H9 (cell line): ENCODE results near the gene IL1RAPL1. TPM values are rescaled to one million over a fixed set of nuclear protein-coding genes. Genes with fewer than 3 reads are reported as not detected.

ENCODE experiments used
- DNase-seq: peaks from one replicate; pipeline ENCODE4 v3.0.0-alpha.2; 2017
- H2AFZ ChIP-seq: one replicate; pipeline ENCODE4 v1.6.1; 2013; ENCODE audit warnings: mild to moderate bottlenecking, low read length, control low read depth, moderate library complexity
- H2AK5ac ChIP-seq: 2 replicates; pipeline ENCODE4 v1.6.1; 2013; ENCODE audit warnings: low read length, control low read depth, mixed read lengths; ENCODE audit not compliant: insufficient read length
- H2BK120ac ChIP-seq: one replicate; pipeline ENCODE4 v1.6.1; 2013; ENCODE audit warnings: low read depth, mild to moderate bottlenecking, low read length, control low read depth, inconsistent platforms; ENCODE audit not compliant: poor library complexity, severe bottlenecking
- H2BK12ac ChIP-seq: 2 replicates; pipeline ENCODE4 v1.6.1; 2013; ENCODE audit warnings: low read length, control low read depth, mixed read lengths, low read depth; ENCODE audit not compliant: insufficient read length
- H2BK15ac ChIP-seq: 2 replicates; pipeline ENCODE4 v1.6.1; 2013; ENCODE audit warnings: low read depth, low read length, control low read depth
- H2BK20ac ChIP-seq: one replicate; pipeline ENCODE4 v1.6.1; 2013; ENCODE audit warnings: low read depth, mild to moderate bottlenecking, low read length, control low read depth, inconsistent platforms; ENCODE audit not compliant: poor library complexity, severe bottlenecking
- H2BK5ac ChIP-seq: 2 replicates; pipeline ENCODE4 v1.6.1; 2013; ENCODE audit warnings: low read length, control low read depth, mixed read lengths; ENCODE audit not compliant: insufficient read length
- H3K14ac ChIP-seq: 2 replicates; pipeline ENCODE4 v1.6.1; 2013; ENCODE audit warnings: low read length, control low read depth; ENCODE audit not compliant: insufficient read depth
- H3K18ac ChIP-seq: 2 replicates; pipeline ENCODE4 v1.6.1; 2013; ENCODE audit warnings: low read depth, mild to moderate bottlenecking, mixed read lengths, low read length, control low read depth; ENCODE audit not compliant: insufficient read length
- H3K23ac ChIP-seq: 2 replicates; pipeline ENCODE4 v1.6.1; 2013; ENCODE audit warnings: low read length, control low read depth, mixed read lengths, low read depth; ENCODE audit not compliant: insufficient read length
- H3K23me2 ChIP-seq: 2 replicates; pipeline ENCODE4 v1.6.1; 2013; ENCODE audit warnings: low read depth, mild to moderate bottlenecking, mixed read lengths, low read length, control low read depth; ENCODE audit not compliant: insufficient read length, poor library complexity, severe bottlenecking
- H3K27ac ChIP-seq: 2 replicates; pipeline ENCODE4 v1.5.1; 2013; ENCODE audit warnings: low read length, control low read depth, mixed read lengths, low read depth; ENCODE audit not compliant: insufficient read length
- H3K27me3 ChIP-seq: 2 replicates; pipeline ENCODE4 v1.6.1; 2013; ENCODE audit warnings: low read length, control low read depth, inconsistent platforms; ENCODE audit not compliant: insufficient read depth
- H3K4ac ChIP-seq: 2 replicates; pipeline ENCODE4 v1.6.1; 2013; ENCODE audit warnings: low read depth, mild to moderate bottlenecking, control low read depth, inconsistent platforms, low read length, moderate library complexity
- H3K4me1 ChIP-seq: 2 replicates; pipeline ENCODE4 v1.6.1; 2013; ENCODE audit warnings: low read length, control low read depth, inconsistent platforms; ENCODE audit not compliant: insufficient read depth
- H3K4me2 ChIP-seq: 2 replicates; pipeline ENCODE4 v1.6.1; 2013; ENCODE audit warnings: low read length, control low read depth, mixed read lengths; ENCODE audit not compliant: insufficient read length, insufficient read depth
- H3K56ac ChIP-seq: 2 replicates; pipeline ENCODE4 v1.6.1; 2013; ENCODE audit warnings: low read depth, mild to moderate bottlenecking, mixed read lengths, low read length, control low read depth; ENCODE audit not compliant: insufficient read length
- H3K79me1 ChIP-seq: 2 replicates; pipeline ENCODE4 v1.6.1; 2013; ENCODE audit warnings: low read depth, mild to moderate bottlenecking, moderate library complexity, low read length, control low read depth, inconsistent platforms; ENCODE audit not compliant: insufficient read depth, poor library complexity, severe bottlenecking
- H3K79me2 ChIP-seq: 2 replicates; pipeline ENCODE4 v1.6.1; 2013; ENCODE audit warnings: low read length, control low read depth, inconsistent platforms; ENCODE audit not compliant: insufficient read depth
- H3K9ac ChIP-seq: 2 replicates; pipeline ENCODE4 v1.6.1; 2013; ENCODE audit warnings: low read length, control low read depth, mixed read lengths; ENCODE audit not compliant: insufficient read length; ENCODE audit errors: extremely low read depth
- H3K9me3 ChIP-seq: one replicate; pipeline ENCODE4 v1.6.1; 2013; ENCODE audit warnings: low read depth, low read length, inconsistent platforms; ENCODE audit not compliant: control insufficient read depth
- H3T11ph ChIP-seq: one replicate; pipeline ENCODE4 v1.6.1; 2013; ENCODE audit warnings: mild to moderate bottlenecking, low read length, control low read depth, inconsistent platforms
- H4K20me1 ChIP-seq: one replicate; pipeline ENCODE4 v1.6.1; 2013; ENCODE audit not compliant: control insufficient read depth, insufficient read length, insufficient read depth
- H4K5ac ChIP-seq: 2 replicates; pipeline ENCODE4 v1.6.1; 2013; ENCODE audit warnings: low read depth, mild to moderate bottlenecking, mixed read lengths, low read length, control low read depth; ENCODE audit not compliant: insufficient read length
- H4K8ac ChIP-seq: replicated peaks from 2 replicates; pipeline ENCODE4 v1.6.1; 2013; ENCODE audit warnings: low read length, control low read depth, mixed read lengths, low read depth; ENCODE audit not compliant: insufficient read length
- H4K91ac ChIP-seq: 2 replicates; pipeline ENCODE4 v1.6.1; 2013; ENCODE audit warnings: low read depth, mild to moderate bottlenecking, moderate library complexity, mixed read lengths, low read length, control low read depth; ENCODE audit not compliant: insufficient read length
- H3K27ac Mint-ChIP-seq, 3 experiments: 2 replicates in 2 of 3; 3 replicates in 1 of 3; pipeline ENCODE4 v1.8.0; 2020 to 2021; ENCODE audit warnings: mixed read lengths in 3 of 3, mild to moderate bottlenecking in 1 of 3, moderate library complexity in 1 of 3
- H3K27me3 Mint-ChIP-seq: 2 replicates; pipeline ENCODE4 v1.8.0; 2021; ENCODE audit warnings: low read depth, mild to moderate bottlenecking, moderate library complexity, mixed read lengths
- H3K36me3 Mint-ChIP-seq, 3 experiments: 2 replicates in 2 of 3; 3 replicates in 1 of 3; pipeline ENCODE4 v1.8.0; 2020 to 2021; ENCODE audit warnings: low read depth in 3 of 3, mixed read lengths in 3 of 3; ENCODE audit not compliant: insufficient read depth in 1 of 3
- H3K4me1 Mint-ChIP-seq, 2 experiments: 2 replicates each; pipeline ENCODE4 v1.8.0; 2020; ENCODE audit warnings: mixed read lengths in 2 of 2
- H3K4me3 Mint-ChIP-seq, 2 experiments: 2 replicates in 1 of 2; 3 replicates in 1 of 2; pipeline ENCODE4 v1.8.0; 2020 to 2021; ENCODE audit warnings: mild to moderate bottlenecking in 2 of 2, mixed read lengths in 2 of 2, moderate library complexity in 1 of 2
- H3K9me3 Mint-ChIP-seq, 2 experiments: 2 replicates in 1 of 2; 3 replicates in 1 of 2; pipeline ENCODE4 v1.8.0; 2020; ENCODE audit warnings: mild to moderate bottlenecking in 2 of 2, mixed read lengths in 2 of 2, moderate library complexity in 1 of 2
- WGBS: extraction: QIAGEN DNeasy Blood & Tissue Kit; methylation state at CpG from one replicate; pipeline ENCODE4 v1.1.7; 2013; ENCODE audit warnings: missing lambda C conversion rate, low lambda C conversion rate, mixed read lengths; ENCODE audit not compliant: insufficient read length; ENCODE audit errors: extremely low coverage; 5-methylcytosine and 5-hydroxymethylcytosine counted together
- total RNA-seq: library from RNA; stranded (reverse); gene quantifications from 2 replicates; pipeline ENCODE4 v1.2.1, GENCODE V29; 2021
- TF ChIP-seq, protein P1 (sequence below): fragments of 200-600 bp; sonication (generic); conservative IDR thresholded peaks from 3 replicates; pipeline ENCODE4 v1.8.0; 2021; ENCODE audit warnings: antibody characterized with exemption, mild to moderate bottlenecking

Gene IL1RAPL1
- total RNA-seq, 1 experiment from 2014 or later = 0.31 TPM

DNA sequence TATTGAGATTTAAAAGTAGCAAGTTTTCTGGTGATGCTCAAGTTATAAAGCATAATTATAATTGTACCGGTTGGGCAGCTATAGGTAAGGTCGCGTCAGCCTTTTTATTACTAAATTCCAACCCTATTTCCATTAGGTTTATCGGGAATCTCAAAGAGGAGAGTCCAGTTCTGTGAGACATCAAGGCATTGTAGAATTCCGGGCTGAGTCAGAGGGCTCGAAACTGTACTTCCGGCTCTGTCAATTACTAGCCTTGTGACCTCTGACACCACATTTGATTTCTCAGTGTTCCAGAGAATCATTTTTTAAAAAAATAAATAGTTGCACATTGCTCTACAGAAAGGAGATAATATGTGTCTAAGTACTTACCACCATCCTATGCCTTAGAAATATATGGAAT is 4.3 kb downstream of the IL1RAPL1 start:
- Histone ChIP-seq H2BK120ac (no peak overlapping the region), H4K91ac (no peak overlapping the region), H3K23me2 (peaks cover 7% of the 10 kb centered on the region), H3K79me2 (no peaks in the 10 kb centered on the region), H3K4me1 (no peaks in the 10 kb centered on the region), H3K56ac (no peak overlapping the region), H3K27ac (no peak overlapping the region), H3K4ac (no peak overlapping the region), H4K8ac (no peak overlapping the region), H4K20me1 (no peaks in the 10 kb centered on the region), H2BK12ac (no peak overlapping the region), H4K5ac (no peak overlapping the region), H2AK5ac (no peak overlapping the region), H3K9ac (no peak overlapping the region), H3T11ph (no peak overlapping the region), H3K14ac (no peak overlapping the region), H2BK20ac (no peak overlapping the region), H2BK5ac (no peak overlapping the region), H3K23ac (no peak overlapping the region), H2BK15ac (no peak overlapping the region), H2AFZ (no peak overlapping the region), H3K4me2 (no peak overlapping the region), H3K79me1 (no peaks in the 10 kb centered on the region), H3K27me3 (no peaks in the 10 kb centered on the region), H3K9me3 (no peaks in the 10 kb centered on the region), H3K18ac (no peak overlapping the region)
- TF ChIP-seq, protein P1, sequence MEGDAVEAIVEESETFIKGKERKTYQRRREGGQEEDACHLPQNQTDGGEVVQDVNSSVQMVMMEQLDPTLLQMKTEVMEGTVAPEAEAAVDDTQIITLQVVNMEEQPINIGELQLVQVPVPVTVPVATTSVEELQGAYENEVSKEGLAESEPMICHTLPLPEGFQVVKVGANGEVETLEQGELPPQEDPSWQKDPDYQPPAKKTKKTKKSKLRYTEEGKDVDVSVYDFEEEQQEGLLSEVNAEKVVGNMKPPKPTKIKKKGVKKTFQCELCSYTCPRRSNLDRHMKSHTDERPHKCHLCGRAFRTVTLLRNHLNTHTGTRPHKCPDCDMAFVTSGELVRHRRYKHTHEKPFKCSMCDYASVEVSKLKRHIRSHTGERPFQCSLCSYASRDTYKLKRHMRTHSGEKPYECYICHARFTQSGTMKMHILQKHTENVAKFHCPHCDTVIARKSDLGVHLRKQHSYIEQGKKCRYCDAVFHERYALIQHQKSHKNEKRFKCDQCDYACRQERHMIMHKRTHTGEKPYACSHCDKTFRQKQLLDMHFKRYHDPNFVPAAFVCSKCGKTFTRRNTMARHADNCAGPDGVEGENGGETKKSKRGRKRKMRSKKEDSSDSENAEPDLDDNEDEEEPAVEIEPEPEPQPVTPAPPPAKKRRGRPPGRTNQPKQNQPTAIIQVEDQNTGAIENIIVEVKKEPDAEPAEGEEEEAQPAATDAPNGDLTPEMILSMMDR = no peak
- Mint-ChIP-seq H3K9me3 (peaks cover 0 to 35% of the 10 kb centered on the region in 2 experiments; a peak in 3 of 5 replicates), H3K4me3 (no peak overlapping the region), H3K27me3 (peaks cover 1% of the 10 kb centered on the region; the same call in 1 of the 2 replicates), H3K27ac (no peak overlapping the region), H3K4me1 (peaks cover 9 to 13% of the 10 kb centered on the region in 2 experiments), H3K36me3 (no peaks in the 10 kb centered on the region)
- no peak for DNase-seq
- no CpG with 5 or more reads among the region's 7 CpGs for WGBS
